KMS-11 (cell line): ENCODE data around the gene C2orf72.
"Not testable (repeated sequence)": the region's sequence is repeated elsewhere in the genome, so short reads cannot be mapped to it uniquely, and the experiment has no call there.

Source experiments
- H2AFZ ChIP-seq: fragments of 200-600 bp; sonication (generic); 2 replicates; pipeline ENCODE4 v1.6.1; 2016; ENCODE audit warnings: antibody characterized with exemption, mixed run types, low read depth
- H3K27ac ChIP-seq: fragments of 200-600 bp; sonication (generic); 2 replicates; pipeline ENCODE4 v1.6.1; 2016; ENCODE audit warnings: mild to moderate bottlenecking, mixed run types
- H3K27me3 ChIP-seq: fragments of 200-600 bp; sonication (generic); 2 replicates; pipeline ENCODE4 v1.6.1; 2017; ENCODE audit warnings: mild to moderate bottlenecking, low read depth, mixed run types, moderate library complexity; ENCODE audit not compliant: insufficient read depth
- H3K36me3 ChIP-seq: fragments of 200-600 bp; sonication (generic); 2 replicates; pipeline ENCODE4 v1.6.1; 2017; ENCODE audit warnings: mild to moderate bottlenecking, mixed run types; ENCODE audit not compliant: insufficient read depth
- H3K4me1 ChIP-seq: fragments of 200-600 bp; sonication (generic); 2 replicates; pipeline ENCODE4 v1.6.1; 2016; ENCODE audit warnings: mild to moderate bottlenecking, low read depth, mixed run types; ENCODE audit not compliant: poor library complexity, severe bottlenecking
- H3K4me2 ChIP-seq: fragments of 200-600 bp; sonication (generic); 2 replicates; pipeline ENCODE4 v1.7.0; 2016; ENCODE audit warnings: mild to moderate bottlenecking, mixed run types
- H3K4me3 ChIP-seq: fragments of 200-600 bp; sonication (generic); IDR thresholded peaks from 2 replicates; pipeline ENCODE4 v1.6.1; 2017; ENCODE audit warnings: low read depth, low read length, mixed read lengths; ENCODE audit not compliant: insufficient read depth
- H3K79me2 ChIP-seq: fragments of 200-600 bp; sonication (generic); 2 replicates; pipeline ENCODE4 v1.6.1; 2016; ENCODE audit warnings: low read depth, mixed run types; ENCODE audit not compliant: insufficient read depth
- H3K9ac ChIP-seq: fragments of 200-600 bp; sonication (generic); 2 replicates; pipeline ENCODE4 v1.6.1; 2016; ENCODE audit warnings: mild to moderate bottlenecking, mixed run types
- H4K20me1 ChIP-seq: fragments of 200-600 bp; sonication (generic); 2 replicates; pipeline ENCODE4 v1.6.1; 2016; ENCODE audit warnings: mild to moderate bottlenecking, mixed run types; ENCODE audit not compliant: insufficient read depth
- TF ChIP-seq, protein P1 (sequence below): fragments of 200-600 bp; sonication (generic); conservative IDR thresholded peaks from 2 replicates; pipeline ENCODE4 v1.6.1; 2017; ENCODE audit warnings: low read depth, mild to moderate bottlenecking, antibody characterized with exemption, low read length, moderate library complexity, mixed read lengths

Gene C2orf72

GRCh38 chr2:231062776-231063175 is 25.5 kb downstream of the C2orf72 start:
- peaks cover 55% of the 10 kb centered on the region for H3K79me2 ChIP-seq
- no peak overlapping the region for H3K27ac ChIP-seq
- no peak overlapping the region for H2AFZ ChIP-seq
- TF ChIP-seq, protein P1, sequence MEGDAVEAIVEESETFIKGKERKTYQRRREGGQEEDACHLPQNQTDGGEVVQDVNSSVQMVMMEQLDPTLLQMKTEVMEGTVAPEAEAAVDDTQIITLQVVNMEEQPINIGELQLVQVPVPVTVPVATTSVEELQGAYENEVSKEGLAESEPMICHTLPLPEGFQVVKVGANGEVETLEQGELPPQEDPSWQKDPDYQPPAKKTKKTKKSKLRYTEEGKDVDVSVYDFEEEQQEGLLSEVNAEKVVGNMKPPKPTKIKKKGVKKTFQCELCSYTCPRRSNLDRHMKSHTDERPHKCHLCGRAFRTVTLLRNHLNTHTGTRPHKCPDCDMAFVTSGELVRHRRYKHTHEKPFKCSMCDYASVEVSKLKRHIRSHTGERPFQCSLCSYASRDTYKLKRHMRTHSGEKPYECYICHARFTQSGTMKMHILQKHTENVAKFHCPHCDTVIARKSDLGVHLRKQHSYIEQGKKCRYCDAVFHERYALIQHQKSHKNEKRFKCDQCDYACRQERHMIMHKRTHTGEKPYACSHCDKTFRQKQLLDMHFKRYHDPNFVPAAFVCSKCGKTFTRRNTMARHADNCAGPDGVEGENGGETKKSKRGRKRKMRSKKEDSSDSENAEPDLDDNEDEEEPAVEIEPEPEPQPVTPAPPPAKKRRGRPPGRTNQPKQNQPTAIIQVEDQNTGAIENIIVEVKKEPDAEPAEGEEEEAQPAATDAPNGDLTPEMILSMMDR = no peak
- no peaks in the 10 kb centered on the region for H3K27me3 ChIP-seq
- H3K4me3 ChIP-seq = no peak overlapping the region
- peaks cover 31% of the 10 kb centered on the region for H3K4me1 ChIP-seq
- H4K20me1 ChIP-seq = peaks cover 14% of the 10 kb centered on the region
- no peak overlapping the region for H3K9ac ChIP-seq
- H3K36me3 ChIP-seq = peaks cover 16% of the 10 kb centered on the region; the same call in 1 of the 2 replicates
- no peak overlapping the region for H3K4me2 ChIP-seq

DNA sequence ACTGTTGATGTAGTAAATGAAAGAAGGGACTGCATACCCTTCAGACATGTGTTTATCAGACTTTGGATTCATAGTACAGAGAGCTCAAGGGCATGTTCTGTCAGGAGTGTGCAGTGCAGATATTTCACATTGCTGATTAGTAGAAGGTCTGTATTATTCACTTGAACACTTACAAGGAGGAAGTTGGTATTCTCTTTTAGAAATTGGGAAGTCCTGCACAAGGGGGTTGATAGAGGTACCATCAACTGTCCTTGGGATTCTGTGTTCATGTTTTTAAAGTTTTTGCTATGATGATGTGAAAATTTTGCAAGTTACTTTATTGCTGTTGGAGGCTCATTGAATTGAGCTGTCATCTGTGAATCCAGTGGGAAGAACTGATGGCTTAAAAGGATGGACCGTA is 26.0 kb downstream of the C2orf72 start:
- no peak overlapping the region for H3K27ac ChIP-seq
- H3K9ac ChIP-seq = no peak overlapping the region
- H4K20me1 ChIP-seq = peaks cover 14% of the 10 kb centered on the region
- H2AFZ ChIP-seq = no peak overlapping the region
- peaks cover 16% of the 10 kb centered on the region; the same call in 1 of the 2 replicates for H3K36me3 ChIP-seq
- H3K4me1 ChIP-seq = peaks cover 25% of the 10 kb centered on the region
- H3K4me3 ChIP-seq = no peak overlapping the region
- H3K27me3 ChIP-seq = no peaks in the 10 kb centered on the region
- no peak overlapping the region for H3K4me2 ChIP-seq
- TF ChIP-seq, protein P1 = no peak
- H3K79me2 ChIP-seq = peaks cover 50% of the 10 kb centered on the region

DNA sequence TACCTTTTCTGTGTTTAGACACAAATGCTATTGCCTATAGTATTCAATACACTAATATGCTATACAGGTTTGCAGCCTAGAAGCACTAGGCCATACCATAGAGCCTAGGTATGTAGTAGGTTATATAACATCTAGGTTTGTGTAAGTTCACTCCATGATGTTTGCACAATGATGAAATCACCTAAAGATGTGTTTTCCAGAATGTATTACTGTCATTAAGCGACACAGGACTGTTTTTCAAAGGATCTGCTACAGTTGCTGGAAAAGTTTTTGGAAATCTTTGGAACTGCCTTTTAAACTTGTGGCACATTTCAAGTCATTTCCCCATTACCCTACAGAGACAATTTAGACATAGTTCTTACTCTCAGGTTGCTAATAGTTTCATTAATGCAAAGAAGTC is 28.6 kb downstream of the C2orf72 start:
- no peaks in the 10 kb centered on the region for H3K4me1 ChIP-seq
- H3K4me2 ChIP-seq = no peak overlapping the region
- no peaks in the 10 kb centered on the region for H3K27me3 ChIP-seq
- TF ChIP-seq, protein P1 = no peak
- peaks cover 7% of the 10 kb centered on the region; the same call in 1 of the 2 replicates for H4K20me1 ChIP-seq
- peaks cover 28% of the 10 kb centered on the region for H3K79me2 ChIP-seq
- H3K27ac ChIP-seq = no peak overlapping the region
- peaks cover 20% of the 10 kb centered on the region; the same call in 1 of the 2 replicates for H3K36me3 ChIP-seq
- no peak overlapping the region for H3K4me3 ChIP-seq
- H2AFZ ChIP-seq = no peak overlapping the region
- H3K9ac ChIP-seq = no peak overlapping the region

DNA sequence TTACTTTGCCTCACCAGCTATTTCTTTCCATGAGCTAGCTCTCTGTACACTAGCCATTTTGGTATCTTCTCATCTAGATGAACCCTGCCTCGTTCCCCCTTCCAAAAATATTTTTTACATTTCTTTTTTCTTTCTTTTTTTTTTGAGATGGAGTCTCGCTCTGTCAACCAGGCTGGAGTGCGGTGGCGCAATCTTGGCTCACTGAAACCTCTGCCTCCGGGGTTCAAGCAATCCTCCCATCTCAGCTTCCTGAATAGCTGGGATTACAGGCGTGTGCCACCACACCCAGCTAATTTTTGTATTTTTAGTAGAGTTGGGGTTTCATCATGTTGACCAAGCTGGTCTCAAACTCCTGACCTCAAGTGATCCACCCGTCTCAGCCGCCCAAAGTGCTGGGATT is 30.2 kb downstream of the C2orf72 start:
- not testable (repeated sequence) for H3K27ac ChIP-seq, H3K27me3 ChIP-seq, H4K20me1 ChIP-seq, H3K4me1 ChIP-seq, H2AFZ ChIP-seq, H3K4me3 ChIP-seq, H3K9ac ChIP-seq, H3K4me2 ChIP-seq
- H3K79me2 ChIP-seq = peaks cover 13% of the 10 kb centered on the region
- H3K36me3 ChIP-seq = peaks cover 30% of the 10 kb centered on the region; the same call in 1 of the 2 replicates

- no peak overlapping the region for H2AFZ ChIP-seq
- no peaks in the 10 kb centered on the region for H3K27me3 ChIP-seq
- H3K4me1 ChIP-seq = no peaks in the 10 kb centered on the region
- peaks cover 5% of the 10 kb centered on the region; the same call in 1 of the 2 replicates for H4K20me1 ChIP-seq
- H3K27ac ChIP-seq = no peak overlapping the region
- TF ChIP-seq, protein P1 = no peak
- H3K4me3 ChIP-seq = no peak overlapping the region
- peaks cover 5% of the 10 kb centered on the region; the same call in 1 of the 2 replicates for H3K79me2 ChIP-seq
- no peak overlapping the region for H3K4me2 ChIP-seq
- peaks cover 30% of the 10 kb centered on the region; the same call in 1 of the 2 replicates for H3K36me3 ChIP-seq
- H3K9ac ChIP-seq = no peak overlapping the region
These were observed 31.4 kb downstream of the C2orf72 start for GRCh38 chr2:231068525-231069222.
